ENCODE results near the gene HIVEP3.

The HIVEP3 gene

GRCh38 chr1:41621791-41622190, 296.9 kb downstream of the HIVEP3 start:
- H3K4me1 ChIP-seq (ENCODE audit: insufficient read depth, low read length): peaks cover 24% of the 10 kb centered on the region
- no peaks in the 10 kb centered on the region for H3K9me3 ChIP-seq (ENCODE audit: insufficient read depth, low read length, severe bottlenecking)
- no peak for TF ChIP-seq EZH2 (IDR thresholded peaks at IDR 0.05; ENCODE audit: borderline replicate concordance, low read depth, low read length, severe bottlenecking)
- no peak for TF ChIP-seq CTCF (IDR thresholded peaks at IDR 0.05; ENCODE audit: borderline replicate concordance, extremely low read depth, low read length, poor library complexity, severe bottlenecking)
- H3K4me3 ChIP-seq (ENCODE audit: low read depth in 1 of 2, low read length in 2 of 2): no peak overlapping the region
- peaks cover 100% of the 10 kb centered on the region for H3K79me2 ChIP-seq (ENCODE audit: insufficient read depth, low read length)
- no peak overlapping the region for H3K9ac ChIP-seq (ENCODE audit: low read depth, low read length)
- H3K27ac ChIP-seq (ENCODE audit: low read length): peak overlapping the region; percentile 30
- peaks cover 94% of the 10 kb centered on the region for H4K20me1 ChIP-seq (ENCODE audit: insufficient read depth, low read length)
- no peaks in the 10 kb centered on the region for H3K27me3 ChIP-seq (ENCODE audit: insufficient read depth, low read length, poor library complexity)
- H3K4me2 ChIP-seq (ENCODE audit: insufficient read depth, low read length): no peak overlapping the region
- H3K36me3 ChIP-seq (ENCODE audit: insufficient read depth, low read length): peaks cover 96% of the 10 kb centered on the region
- peak; percentile 3 for DNase-seq
- H2AFZ ChIP-seq (ENCODE audit: low read depth, low read length): no peak overlapping the region
- ATAC-seq (ENCODE audit: insufficient read depth, low read depth): no peak

GRCh38 chr1:41621256-41621655, 297.5 kb downstream of the HIVEP3 start:
- DNase-seq (no peak), ATAC-seq (ENCODE audit: insufficient read depth, low read depth) (no peak)
- Histone ChIP-seq H3K36me3 (ENCODE audit: insufficient read depth, low read length) (peaks cover 95% of the 10 kb centered on the region), H3K9ac (ENCODE audit: low read depth, low read length) (no peak overlapping the region), H3K27ac (ENCODE audit: low read length) (no peak overlapping the region), H3K27me3 (ENCODE audit: insufficient read depth, low read length, poor library complexity) (no peaks in the 10 kb centered on the region), H3K4me3 (ENCODE audit: low read depth in 1 of 2, low read length in 2 of 2) (no peak overlapping the region), H2AFZ (ENCODE audit: low read depth, low read length) (no peak overlapping the region), H4K20me1 (ENCODE audit: insufficient read depth, low read length) (peaks cover 94% of the 10 kb centered on the region), H3K79me2 (ENCODE audit: insufficient read depth, low read length) (peaks cover 100% of the 10 kb centered on the region), H3K4me2 (ENCODE audit: insufficient read depth, low read length) (no peak overlapping the region), H3K9me3 (ENCODE audit: insufficient read depth, low read length, severe bottlenecking) (no peaks in the 10 kb centered on the region), H3K4me1 (ENCODE audit: insufficient read depth, low read length) (peaks cover 20% of the 10 kb centered on the region)
- TF ChIP-seq EZH2 (IDR thresholded peaks at IDR 0.05; ENCODE audit: borderline replicate concordance, low read depth, low read length, severe bottlenecking) (no peak), CTCF (IDR thresholded peaks at IDR 0.05; ENCODE audit: borderline replicate concordance, extremely low read depth, low read length, poor library complexity, severe bottlenecking) (no peak)

GRCh38 chr1:41620365-41621169, 298.2 kb downstream of the HIVEP3 start:
- ATAC-seq (ENCODE audit: insufficient read depth, low read depth) (no peak), DNase-seq (peak; percentile 2)
- Histone ChIP-seq H3K36me3 (ENCODE audit: insufficient read depth, low read length) (peaks cover 93% of the 10 kb centered on the region), H3K4me3 (ENCODE audit: low read depth in 1 of 2, low read length in 2 of 2) (no peak overlapping the region), H3K4me2 (ENCODE audit: insufficient read depth, low read length) (no peak overlapping the region), H3K9ac (ENCODE audit: low read depth, low read length) (no peak overlapping the region), H3K79me2 (ENCODE audit: insufficient read depth, low read length) (peaks cover 100% of the 10 kb centered on the region), H3K4me1 (ENCODE audit: insufficient read depth, low read length) (peaks cover 18% of the 10 kb centered on the region), H2AFZ (ENCODE audit: low read depth, low read length) (no peak overlapping the region), H3K27ac (ENCODE audit: low read length) (0 out of 2 replicates have a peak overlapping the region, but pooled peaks have one; percentile 9), H3K27me3 (ENCODE audit: insufficient read depth, low read length, poor library complexity) (no peaks in the 10 kb centered on the region), H3K9me3 (ENCODE audit: insufficient read depth, low read length, severe bottlenecking) (no peaks in the 10 kb centered on the region), H4K20me1 (ENCODE audit: insufficient read depth, low read length) (peaks cover 94% of the 10 kb centered on the region)
- no peak for TF ChIP-seq EZH2 (IDR thresholded peaks at IDR 0.05; ENCODE audit: borderline replicate concordance, low read depth, low read length, severe bottlenecking)
- no peak for TF ChIP-seq CTCF (IDR thresholded peaks at IDR 0.05; ENCODE audit: borderline replicate concordance, extremely low read depth, low read length, poor library complexity, severe bottlenecking)

Measured in DND-41 (cell line).